CD4-positive, alpha-beta T cell treated with Interleukin-12 subunit alpha and Interleukin-12 subunit beta, for 1 hour (primary cell): Measurements from ENCODE around the gene MBD3L5.
A peak's percentile ranks its signal among the peaks of the same experiment; 100 is the strongest.
"Not testable (repeated sequence)": the region's sequence is repeated elsewhere in the genome, so short reads cannot be mapped to it uniquely, and the experiment has no call there.

Experiments
- DNase-seq: peaks from one replicate; pipeline ENCODE4 v3.0.0-alpha.2; 2020

Gene MBD3L5

DNA sequence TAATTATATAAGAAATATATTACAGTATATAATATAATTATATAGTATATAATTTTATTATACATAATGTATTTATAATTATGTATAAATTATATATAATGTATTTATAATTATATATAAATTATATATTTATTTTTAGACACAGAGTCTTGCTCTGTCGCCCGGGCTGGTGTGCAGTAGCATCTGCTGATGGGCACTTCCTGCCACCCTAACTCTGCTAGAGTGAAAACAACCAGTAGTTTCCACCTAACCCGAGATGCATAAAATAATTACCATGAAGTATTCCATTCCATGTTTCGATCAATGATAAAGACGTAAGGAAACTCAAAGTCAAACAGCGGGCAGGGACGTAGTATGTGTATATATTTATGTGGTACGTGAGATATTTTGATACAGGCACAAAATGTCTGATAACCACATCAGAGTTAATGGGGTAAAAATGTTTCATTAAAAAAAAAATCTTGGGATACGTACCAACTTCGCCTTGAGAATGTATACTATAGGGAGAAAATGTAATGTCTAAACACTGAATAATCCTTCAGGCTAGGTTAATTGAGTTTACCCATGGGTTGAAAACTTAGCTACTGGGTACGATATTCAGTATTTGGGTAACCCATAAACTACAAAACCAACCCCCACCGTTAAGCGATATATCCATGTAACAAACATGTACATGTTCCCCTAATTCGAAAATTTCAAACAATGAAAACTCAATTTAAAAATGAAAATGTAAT, 24.4 kb downstream of the MBD3L5 start:
- not testable (repeated sequence) for DNase-seq

DNA sequence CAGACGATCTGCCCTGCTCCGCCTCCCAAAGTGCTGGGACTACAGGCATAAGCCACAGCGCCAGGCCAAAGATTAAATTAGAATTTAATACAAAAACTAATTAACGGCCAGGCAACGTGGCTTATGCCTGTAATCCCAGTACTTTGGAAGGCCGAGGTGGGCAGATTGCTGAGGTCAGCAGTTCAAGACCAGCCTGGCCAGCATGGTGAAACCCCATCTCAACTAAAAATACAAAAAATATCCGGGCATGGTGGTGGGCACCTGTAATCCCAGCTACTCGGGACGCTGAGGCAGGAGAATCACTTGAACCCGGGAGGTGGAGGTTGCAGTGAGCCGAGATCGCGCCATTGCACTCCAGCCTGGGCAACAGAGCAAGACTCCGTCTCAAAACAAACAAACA, 25.3 kb downstream of the MBD3L5 start:
- not testable (repeated sequence) for DNase-seq

DNA sequence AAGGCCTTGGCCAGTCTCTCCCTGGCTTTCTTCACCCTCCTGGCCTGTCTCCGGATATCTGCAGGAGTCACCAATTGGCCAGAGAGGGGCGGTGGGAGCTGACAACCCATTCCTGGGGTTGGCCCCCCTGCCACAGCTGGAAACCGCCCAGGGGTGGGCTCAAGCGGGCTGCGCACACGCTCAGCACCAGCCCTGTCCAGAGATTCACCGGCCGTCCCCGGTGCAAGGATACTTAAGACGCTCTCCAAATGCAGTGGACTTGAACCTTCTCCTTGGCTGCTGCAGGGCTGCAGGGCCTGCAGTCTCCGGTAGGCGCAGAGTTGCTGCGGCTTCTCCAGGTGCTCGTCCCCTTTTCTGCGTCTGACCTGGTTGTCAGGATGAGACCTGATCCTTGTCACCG, 26.0 kb downstream of the MBD3L5 start:
- not testable (repeated sequence) for DNase-seq

DNA sequence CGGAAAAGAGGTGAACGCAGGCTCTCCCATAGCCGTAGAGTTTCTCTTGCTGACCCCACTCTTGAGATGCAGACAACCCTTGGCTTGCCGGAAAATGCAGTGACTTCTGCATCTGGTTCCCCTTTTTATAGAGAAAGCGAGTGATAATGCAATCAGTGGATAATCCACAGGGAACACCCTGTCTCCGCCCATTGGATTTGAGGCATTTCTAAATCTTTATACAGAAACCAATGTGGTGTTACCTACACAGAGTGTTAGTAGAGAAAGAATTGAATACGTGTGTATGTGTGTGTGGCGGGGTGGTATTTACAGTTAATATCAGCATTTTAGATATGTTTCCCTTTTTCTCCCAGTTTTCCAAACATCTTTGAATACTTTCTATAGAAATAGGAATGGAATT, 28.2 kb downstream of the MBD3L5 start, which contains the start of gene MBD3L3:
Gene MBD3L3 (minus strand): TSS at position 101 of the 400 bp plus-strand sequence. CDS start 71 bp downstream, at position 30.
- not testable (repeated sequence) for DNase-seq

DNA sequence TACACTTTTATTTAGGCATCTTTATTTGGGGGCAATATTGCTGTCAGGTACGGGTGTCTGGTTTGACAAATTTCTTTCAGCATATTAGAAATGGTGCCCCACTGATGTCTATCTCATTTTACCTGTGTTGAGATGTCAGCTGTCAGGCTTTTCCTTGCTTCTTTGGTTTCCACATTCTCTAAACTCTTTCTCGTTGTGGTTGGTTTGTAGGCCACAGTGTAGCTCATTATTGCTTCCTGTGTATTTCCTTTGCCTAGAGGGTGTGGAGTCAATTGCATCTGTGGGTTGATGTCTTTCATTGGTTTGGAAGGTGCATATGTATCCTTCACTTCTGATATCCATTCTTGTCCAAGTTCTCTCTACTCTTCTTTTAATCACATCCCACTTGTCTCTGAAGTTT, 29.6 kb downstream of the MBD3L5 start:
- not testable (repeated sequence) for DNase-seq

DNA sequence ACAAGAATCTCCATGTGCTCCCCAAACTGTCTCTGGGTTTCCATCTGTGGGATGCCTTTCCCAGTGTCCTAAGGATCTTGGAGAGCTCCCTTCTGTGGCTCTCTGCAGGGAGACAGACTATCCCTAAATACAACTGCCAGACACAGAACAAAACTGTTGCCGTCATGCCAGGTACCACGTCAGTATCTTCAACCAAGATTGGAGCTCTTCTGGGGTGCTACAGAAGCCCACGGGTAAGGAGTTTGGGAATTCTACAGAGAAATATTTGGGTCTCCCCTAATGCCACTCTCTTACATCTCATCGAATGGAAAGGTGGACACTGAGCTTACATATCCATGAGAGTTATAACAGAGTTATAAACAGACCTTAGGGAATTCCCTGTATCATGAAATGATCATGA, 33.0 kb downstream of the MBD3L5 start:
- DNase-seq = no peak

DNA sequence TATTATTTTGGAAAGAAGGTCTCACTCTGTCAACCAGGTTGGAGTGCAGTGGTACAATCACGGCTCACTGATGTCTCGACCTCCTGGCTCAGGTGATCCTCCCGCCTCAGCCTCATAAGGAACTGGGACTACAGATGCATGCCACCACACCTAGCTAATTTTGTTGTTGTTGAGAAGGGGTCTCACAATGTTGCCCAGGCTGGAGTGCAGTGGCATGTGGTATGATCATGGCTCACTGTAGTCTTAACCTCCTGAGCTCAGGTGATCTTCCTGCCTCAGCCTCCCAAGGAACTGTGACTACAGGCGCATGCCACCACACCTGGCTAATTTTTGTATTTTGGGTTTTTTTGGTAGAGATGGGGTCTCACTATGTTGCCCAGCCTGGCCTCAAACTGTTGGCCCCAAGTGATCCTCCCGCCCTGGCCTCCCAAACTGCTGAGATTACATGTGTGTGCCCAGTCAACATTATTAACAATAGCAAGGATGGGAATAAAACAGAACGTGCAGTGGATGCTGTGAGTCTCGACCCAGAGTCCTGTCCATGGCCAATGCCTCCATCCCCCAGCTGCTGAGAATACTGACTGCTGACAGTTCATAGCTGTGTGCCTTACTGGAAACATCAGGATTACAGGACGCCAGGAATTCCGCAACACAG, 33.5 kb downstream of the MBD3L5 start:
- no peak for DNase-seq

DNA sequence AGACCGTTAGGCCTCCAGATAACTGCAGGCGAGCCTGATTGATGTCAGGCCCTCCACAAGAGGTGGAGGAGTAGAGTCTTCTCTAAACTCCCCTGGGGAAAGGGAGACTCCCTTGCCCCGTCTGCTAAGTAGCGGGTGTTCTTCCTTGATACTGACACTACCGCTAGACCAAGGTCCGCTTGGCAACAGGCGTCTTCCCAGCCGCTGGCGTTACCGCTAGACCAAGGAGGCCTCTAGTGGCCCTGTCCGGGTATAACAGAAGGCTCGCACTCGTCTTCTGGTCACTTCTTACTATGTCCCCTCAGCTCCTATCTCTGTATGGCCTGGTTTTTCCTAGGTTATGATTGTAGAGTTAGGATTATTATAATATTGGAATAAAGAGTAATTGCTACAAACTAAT, 36.7 kb downstream of the MBD3L5 start:
- not testable (repeated sequence) for DNase-seq

DNA sequence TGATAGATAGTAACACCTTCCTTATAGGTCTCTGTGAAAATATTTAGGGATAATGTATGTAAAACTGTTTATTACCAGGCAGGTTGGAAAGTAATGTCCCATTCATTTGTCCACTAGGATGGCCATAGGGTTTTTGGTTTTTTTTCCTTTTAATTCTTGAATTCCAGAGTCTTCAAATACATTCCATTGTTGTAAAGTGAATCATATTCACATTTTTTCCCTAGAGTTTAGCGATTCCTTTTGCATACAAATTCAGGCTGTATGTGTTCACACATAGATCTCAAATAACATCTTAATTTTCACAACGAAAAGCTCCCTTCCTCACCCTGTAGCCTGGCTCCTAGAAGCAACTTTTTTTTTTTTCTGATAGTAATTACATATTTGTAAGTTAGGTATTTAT, 37.3 kb downstream of the MBD3L5 start:
- DNase-seq = no peak

DNA sequence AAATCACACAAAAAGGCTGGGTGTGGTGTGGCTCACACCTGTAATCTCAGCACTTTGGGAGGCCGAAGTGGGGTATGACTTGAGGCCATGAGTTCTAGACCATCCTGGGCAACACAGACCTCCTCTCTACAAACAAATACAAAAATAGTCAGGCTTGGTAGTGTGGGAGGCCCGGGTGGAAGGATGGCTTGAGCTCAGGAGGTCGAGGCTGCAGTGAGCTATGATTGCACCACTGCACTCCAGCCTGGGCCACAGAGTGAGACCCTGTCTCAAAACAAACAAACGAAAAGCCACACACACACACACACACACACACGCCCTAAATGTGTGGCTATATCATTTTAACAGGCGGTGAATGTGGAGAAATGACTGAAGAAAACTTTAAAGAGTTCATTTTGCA, 38.2 kb downstream of the MBD3L5 start:
- DNase-seq = no peak

DNA sequence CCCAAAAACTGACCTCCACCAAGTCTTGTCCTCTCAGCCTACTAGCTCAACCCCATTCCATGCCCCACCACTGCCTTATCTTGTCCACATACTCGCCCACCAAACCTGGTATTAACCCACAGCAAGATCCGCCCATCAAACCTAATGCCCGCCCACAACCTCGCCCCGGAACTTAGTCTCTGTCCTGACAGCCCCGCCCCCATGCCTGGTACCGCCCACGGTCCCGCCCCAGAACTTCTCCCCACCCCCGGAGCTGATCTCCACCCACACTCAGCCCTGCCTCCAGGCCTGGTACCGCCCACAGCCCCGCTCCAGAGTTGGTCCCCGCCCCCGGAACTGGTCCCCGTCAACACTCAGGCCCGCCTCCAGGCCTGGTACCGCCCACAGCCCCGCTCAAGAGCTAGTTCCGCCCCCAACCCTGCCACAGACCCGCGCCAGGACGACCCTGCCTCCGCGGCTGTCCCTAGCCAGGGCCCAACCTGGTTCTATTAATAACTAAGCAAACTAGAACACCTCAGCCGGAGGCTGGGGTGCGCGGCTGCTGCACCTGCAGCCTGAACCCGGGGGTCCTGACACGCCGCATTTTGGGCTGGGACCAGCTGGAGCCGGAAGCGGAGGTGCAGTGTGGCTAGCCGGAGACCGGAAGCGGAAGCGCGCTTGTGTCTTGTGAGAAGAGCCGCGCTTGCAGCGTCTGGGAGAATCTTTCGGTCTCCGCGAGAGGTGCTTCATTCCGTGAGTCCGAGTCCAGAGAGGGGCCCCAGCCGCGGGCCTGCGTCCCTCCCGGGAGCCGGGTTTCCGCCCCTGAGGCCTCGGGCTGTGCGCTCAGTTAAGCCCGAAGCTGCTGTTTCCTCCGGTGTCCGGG, 38.9 kb downstream of the MBD3L5 start, which contains the start of gene ZNF557:
Gene ZNF557 (plus strand): TSS at position 662 of the 862 bp plus-strand sequence. CDS start 5,372 bp downstream, outside the sequence.
- peak; percentile 99 for DNase-seq

DNA sequence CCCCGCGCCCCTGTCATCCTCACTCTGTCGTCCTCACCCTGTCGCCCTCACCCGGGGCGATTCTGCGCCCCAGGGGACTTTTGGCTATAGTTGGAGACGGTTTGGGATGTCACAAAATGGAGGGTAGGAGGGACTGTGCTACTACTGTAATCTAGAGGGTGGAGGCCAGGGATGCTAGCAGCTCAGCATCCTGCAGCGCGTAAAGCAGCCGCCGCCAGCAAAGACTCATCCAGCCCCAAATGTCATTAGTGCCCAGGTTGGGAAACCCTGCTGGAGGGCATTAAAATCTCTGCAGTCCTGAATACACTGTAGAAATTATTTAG, 39.5 kb downstream of the MBD3L5 start:
- DNase-seq = no peak

DNA sequence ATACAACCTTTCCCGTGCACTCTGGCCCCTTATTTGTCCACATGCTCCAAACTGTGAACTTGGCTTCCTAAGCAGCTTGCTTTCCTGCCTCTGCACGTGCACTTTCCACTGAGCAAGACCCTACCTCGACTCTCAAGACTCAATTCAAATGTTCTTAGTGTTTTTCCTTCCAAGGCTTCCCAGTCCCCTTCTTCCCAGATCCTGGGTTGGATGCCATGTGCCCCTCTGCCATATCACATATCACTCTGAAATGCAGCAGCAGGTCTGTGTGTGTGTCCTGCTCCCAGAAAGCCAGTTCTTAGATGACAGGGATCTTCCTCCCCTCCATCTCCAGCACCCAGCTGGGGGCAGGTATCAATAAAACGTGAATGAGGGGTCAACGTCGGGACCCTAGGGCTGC, 42.2 kb downstream of the MBD3L5 start:
- no peak for DNase-seq

DNA sequence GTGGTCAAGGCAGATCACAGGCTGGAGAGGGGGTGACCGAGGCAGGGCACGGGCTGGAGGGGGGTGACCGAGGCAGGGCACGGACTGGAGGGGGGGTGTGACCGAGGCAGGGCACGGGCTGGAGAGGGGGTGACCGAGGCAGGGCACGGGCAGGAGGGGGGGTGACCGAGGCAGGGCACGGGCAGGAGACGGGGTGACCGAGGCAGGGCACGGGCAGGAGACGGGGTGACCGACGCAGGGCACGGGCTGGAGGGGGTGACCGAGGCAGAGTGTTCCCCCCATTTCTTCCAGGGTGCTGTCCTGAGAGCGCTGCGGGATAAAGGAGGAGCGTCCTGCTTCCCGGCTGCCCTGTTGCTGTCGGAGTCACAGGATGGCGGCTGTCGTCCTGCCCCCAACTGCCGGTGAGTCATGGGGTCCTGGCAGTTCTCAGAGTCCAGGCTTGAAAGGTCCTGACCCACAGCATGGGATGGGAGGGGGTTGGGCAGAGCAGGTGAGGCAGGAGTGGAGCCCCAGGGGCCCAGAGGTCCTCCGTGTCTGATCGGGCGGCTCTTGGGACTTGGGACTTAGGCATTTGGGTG, 44.4 kb downstream of the MBD3L5 start:
- DNase-seq = no peak

DNA sequence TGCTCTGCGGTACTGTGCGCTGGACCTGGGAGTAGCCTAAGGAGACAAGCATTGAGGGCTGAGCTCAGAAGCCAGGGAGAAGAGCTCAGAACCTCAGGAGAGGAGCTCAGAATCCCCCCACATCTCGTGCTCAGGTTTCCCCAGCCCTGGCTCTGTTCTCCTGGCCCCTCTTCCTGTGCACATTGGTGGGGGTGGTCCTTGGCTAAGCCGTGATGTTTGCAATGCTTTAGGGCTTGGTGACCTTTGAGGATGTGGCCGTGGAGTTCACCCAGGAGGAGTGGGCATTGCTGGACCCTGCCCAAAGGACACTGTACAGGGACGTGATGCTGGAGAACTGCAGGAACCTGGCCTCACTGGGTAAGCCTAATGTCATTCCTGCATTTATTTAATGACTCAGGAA, 45.8 kb downstream of the MBD3L5 start:
- DNase-seq = no peak

DNA sequence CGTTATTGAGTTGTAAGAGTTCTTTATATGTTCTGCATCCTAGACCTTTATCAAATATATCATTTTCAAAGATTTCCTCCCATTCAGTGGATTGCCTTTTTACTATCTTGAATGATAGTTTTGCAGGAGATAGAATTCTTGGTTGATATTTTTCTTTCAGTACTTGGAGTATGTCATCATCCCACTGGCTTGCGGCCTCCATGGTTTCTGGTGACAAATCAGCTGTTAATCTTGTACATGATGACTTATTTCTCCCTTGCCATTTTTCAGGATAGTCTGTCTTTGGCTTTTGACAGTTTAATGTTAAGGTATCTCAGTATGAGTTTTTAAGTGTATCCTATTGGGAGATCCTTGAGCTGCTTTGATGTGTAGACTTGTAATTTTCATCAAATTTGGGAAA, 47.6 kb downstream of the MBD3L5 start:
- no peak for DNase-seq
